ENCODE results near the gene MEI1.
A peak's percentile ranks its signal among the peaks of the same experiment; 100 is the strongest.
"Not testable (repeated sequence)": the region's sequence is repeated elsewhere in the genome, so short reads cannot be mapped to it uniquely, and the experiment has no call there.

MEI1 gene, protein sequence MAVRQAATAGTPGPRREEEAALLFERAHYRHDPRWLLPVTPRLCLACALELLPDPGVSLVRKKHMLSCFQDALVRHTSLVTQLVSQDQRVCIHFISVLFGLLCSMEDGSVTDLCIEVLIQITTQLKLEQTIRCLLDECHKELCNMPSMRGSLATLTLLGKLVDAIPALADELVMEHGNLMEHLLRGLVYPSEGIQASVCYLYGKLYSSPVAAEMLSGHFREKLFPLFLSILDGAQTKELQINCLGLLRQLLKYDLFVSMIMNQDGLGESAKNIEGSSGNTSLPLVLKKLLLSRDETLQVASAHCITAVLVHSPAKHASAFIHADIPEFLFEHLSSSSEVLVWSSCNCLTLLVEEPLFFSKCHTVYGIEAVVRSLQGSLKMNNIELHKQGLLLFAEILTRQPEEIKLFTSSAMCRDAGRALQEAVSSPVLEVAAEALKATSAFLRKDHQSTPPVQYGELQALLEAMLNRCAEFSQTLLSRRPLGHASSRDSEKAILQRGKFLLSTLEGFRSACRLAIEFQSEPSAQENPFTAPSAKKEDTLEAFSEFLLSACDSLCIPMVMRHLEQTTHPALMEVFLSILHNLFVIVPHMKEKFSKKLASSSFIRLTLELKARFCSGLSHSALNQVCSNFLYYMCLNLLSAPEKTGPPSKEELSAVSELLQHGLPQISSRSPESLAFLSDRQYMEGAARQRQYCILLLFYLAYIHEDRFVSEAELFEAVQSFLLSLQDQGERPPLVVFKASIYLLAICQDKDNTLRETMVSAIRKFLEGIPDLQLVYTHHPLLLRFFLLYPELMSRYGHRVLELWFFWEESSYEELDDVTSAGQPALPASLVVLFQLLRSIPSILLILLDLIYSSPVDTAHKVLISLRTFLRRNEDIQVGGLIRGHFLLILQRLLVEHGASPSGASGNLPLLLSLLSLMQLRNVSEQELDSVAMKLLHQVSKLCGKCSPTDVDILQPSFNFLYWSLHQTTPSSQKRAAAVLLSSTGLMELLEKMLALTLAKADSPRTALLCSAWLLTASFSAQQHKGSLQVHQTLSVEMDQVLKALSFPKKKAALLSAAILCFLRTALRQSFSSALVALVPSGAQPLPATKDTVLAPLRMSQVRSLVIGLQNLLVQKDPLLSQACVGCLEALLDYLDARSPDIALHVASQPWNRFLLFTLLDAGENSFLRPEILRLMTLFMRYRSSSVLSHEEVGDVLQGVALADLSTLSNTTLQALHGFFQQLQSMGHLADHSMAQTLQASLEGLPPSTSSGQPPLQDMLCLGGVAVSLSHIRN

DNA sequence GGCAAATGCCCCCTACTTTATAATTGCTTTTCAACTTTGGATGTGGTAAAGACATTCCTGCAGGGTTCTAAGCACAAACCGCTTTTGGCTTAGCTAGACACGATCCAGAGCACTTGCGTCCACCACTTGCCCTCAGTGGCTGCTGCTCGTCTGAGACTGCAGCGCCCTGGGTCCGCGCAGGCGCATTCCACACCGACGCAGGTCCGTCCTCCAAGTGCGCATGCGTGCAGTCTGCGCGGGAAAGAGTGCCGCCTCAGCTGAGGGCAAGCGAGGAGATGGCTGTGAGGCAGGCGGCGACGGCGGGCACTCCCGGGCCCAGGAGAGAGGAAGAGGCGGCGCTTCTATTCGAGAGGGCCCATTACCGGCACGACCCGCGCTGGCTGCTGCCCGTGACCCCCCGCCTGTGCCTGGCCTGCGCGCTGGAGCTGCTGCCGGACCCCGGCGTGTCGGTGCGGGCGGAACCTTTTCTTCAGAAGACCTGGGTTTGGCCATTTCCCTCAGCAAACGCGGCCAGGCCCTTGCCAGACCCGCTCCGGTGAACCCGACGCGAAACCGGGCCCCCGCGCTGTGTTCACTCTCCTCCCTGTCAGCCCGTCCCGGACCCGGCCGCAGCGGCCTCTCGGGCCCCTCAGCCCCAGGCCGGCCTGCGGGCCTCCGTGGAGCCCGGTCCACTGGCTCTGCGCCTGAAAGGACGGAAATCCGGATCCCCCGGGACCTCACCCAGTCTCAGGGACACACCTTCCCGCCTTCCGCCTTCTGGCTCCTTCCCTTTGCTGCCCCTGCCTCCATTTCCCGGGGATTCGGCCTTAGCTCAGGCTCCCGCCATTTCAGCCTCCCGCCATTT lies at the start of gene MEI1:
TSS of gene MEI1 (plus strand) at position 240 of the 844 bp plus-strand sequence. CDS start at position 276, 36 bp downstream.
- Mint-ChIP-seq H3K36me3 (no peaks in the 10 kb centered on the region), H3K27ac (peak within 1 kb of the TSS; percentile 40), H3K9me3 (no peaks in the 10 kb centered on the region), H3K27me3 (peaks cover 23% of the 10 kb centered on the region), H3K4me1 (peaks cover 11% of the 10 kb centered on the region), H3K4me3 (peak within 1 kb of the TSS; percentile 45)
- peak; percentile 91 for DNase-seq
- CTCF ChIA-PET: interaction anchor here (0.9 to 3.9 kb wide), 6 partner anchors 11 to 243 kb away, joined by 3 to 45 read pairs (median 18); partner anchors contain the start of genes CCDC134 and SNU13

DNA sequence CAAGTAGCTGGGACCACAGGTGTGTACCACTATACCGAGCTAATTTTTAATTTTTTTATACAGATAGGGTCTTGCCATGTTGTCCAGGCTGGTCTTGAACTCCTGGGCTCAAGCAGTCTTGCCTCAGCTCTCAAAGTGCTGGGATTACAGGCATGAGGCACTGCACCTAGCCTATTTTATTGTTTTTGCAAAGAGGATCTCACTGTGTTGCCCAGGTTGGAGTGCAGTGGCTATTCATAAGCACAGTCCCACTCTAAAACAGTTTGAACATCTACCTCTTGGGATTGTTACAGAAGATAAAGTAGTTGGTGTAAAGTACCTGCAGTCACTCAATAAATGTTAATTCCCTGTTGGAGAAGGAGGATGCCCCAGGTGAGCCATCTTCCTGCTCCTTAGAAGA lies 49.1 kb upstream of the MEI1 start:
- Mint-ChIP-seq H3K9me3 (no peaks in the 10 kb centered on the region), H3K27ac (no peak overlapping the region), H3K4me3 (no peak overlapping the region), H3K36me3 (peaks cover 46% of the 10 kb centered on the region), H3K27me3 (no peaks in the 10 kb centered on the region), H3K4me1 (peaks cover 9% of the 10 kb centered on the region)
- CTCF ChIA-PET: interaction anchor here (1.0 kb wide), 1 partner anchor 16 kb away, joined by 3 read pairs; no protein-coding TSS in a partner anchor
- no peak for DNase-seq

DNA sequence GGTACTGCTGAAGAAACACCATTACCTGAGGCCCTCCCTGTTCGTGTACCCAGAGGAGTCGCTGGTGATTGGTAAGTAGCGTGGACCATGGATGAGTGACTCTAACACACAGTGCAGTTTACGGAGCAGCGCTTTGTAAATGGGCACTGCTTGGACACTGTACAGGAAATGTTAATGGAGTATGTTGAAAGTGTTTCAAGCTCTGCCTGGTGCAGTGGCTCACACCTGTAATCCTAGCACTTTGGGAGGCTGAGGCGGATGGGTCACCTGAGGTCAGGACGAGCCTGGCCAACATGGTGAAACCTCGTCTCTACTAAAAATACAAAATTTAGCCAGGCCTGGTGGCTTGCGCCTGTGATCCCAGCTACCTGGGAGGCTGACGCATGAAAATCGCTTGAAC lies 48.5 kb upstream of the MEI1 start:
- no peaks in the 10 kb centered on the region for H3K9me3 Mint-ChIP-seq
- H3K27ac Mint-ChIP-seq: no peak overlapping the region
- peaks cover 49% of the 10 kb centered on the region for H3K36me3 Mint-ChIP-seq

DNA sequence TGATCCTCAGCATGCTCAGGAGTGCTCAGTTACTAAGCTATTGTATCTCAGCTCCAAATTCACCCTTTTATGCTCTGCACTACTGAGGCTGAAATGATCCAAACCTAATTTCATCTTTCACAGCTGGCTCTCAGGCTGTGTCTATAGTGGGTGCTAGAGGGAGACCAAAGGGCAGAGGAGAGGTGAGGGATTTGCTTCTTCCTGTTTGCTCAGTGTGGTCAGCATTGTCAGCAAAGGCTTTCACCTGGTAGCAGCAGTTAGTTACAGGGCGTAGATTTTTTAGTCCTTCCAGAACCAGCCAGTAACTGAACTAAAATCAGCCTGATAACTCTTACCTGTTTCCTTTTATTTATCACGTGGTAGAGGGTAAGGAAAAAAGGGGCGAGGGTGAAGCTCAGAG lies 45.0 kb upstream of the MEI1 start:
- H3K4me1 Mint-ChIP-seq: peaks cover 3% of the 10 kb centered on the region
- H3K9me3 Mint-ChIP-seq: no peaks in the 10 kb centered on the region
- no peaks in the 10 kb centered on the region for H3K27me3 Mint-ChIP-seq
- H3K36me3 Mint-ChIP-seq: peaks cover 48% of the 10 kb centered on the region
- CTCF ChIA-PET: interaction anchor here (0.6 to 1.6 kb wide), 2 partner anchors 12 to 824 kb away, joined by 3 to 7 read pairs; no protein-coding TSS in a partner anchor
- H3K27ac Mint-ChIP-seq: no peak overlapping the region
- no peak for DNase-seq
- no peak overlapping the region for H3K4me3 Mint-ChIP-seq

More for the DNA sequence above, 48.5 kb upstream of the MEI1 start:
- peaks cover 9% of the 10 kb centered on the region for H3K4me1 Mint-ChIP-seq
- no peak overlapping the region for H3K4me3 Mint-ChIP-seq
- no peak for DNase-seq
- CTCF ChIA-PET: interaction anchor here (1.0 to 1.1 kb wide), 2 partner anchors 15 to 16 kb away, joined by 3 to 4 read pairs; no protein-coding TSS in a partner anchor
- no peaks in the 10 kb centered on the region for H3K27me3 Mint-ChIP-seq

DNA sequence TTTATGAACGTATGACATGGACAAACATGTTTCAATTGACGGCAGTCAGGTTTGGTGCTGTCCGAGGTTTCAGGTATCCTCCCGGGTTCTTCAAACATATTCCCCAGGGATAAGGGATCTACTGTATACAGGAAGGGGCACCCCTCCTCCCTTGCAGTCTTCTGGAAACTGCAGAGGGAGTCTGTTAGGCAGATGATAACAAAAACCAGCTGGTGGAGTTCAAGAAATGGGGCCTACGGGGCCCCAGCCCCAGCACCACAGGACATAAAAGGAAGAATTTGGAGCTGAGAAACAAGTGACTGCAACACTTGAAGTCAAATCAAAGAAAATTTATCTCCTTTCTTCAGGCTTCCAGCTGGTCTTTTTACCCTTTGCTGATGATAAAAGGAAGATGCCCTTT lies 42.7 kb upstream of the MEI1 start:
- no peak overlapping the region for H3K27ac Mint-ChIP-seq
- peaks cover 55% of the 10 kb centered on the region for H3K36me3 Mint-ChIP-seq
- H3K9me3 Mint-ChIP-seq: no peaks in the 10 kb centered on the region
- CTCF ChIA-PET: no interaction called here
- H3K4me1 Mint-ChIP-seq: peaks cover 3% of the 10 kb centered on the region
- H3K4me3 Mint-ChIP-seq: no peak overlapping the region
- no peak for DNase-seq
- no peaks in the 10 kb centered on the region for H3K27me3 Mint-ChIP-seq

DNA sequence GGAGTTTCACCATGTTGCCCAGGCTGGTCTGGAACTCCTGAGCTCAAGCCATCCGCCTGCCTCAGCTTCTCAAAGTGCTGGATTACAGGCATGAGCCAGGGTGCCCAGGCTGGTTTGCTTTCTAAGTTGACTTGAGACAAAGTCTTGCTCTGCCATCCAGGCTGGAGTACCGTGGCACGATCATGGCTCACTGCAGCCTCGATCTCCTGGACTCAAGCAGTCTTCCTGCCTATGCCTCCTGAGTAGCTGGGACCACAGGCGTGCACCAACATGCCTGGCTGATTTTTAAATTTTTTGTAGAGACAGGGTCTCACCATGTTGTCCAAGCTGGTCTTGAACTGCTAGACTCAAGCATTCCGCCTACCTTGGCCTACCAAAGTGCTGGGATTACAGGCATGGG lies 41.6 kb upstream of the MEI1 start:
- H3K9me3 Mint-ChIP-seq: no peaks in the 10 kb centered on the region
- no peak overlapping the region for H3K4me3 Mint-ChIP-seq
- H3K27ac Mint-ChIP-seq: no peak overlapping the region
- DNase-seq: no peak
- H3K4me1 Mint-ChIP-seq: peaks cover 3% of the 10 kb centered on the region
- no peaks in the 10 kb centered on the region for H3K27me3 Mint-ChIP-seq
- H3K36me3 Mint-ChIP-seq: peaks cover 52% of the 10 kb centered on the region
- CTCF ChIA-PET: interaction anchor here (1.7 kb wide), 1 partner anchor 9 kb away, joined by 7 read pairs; no protein-coding TSS in a partner anchor

DNA sequence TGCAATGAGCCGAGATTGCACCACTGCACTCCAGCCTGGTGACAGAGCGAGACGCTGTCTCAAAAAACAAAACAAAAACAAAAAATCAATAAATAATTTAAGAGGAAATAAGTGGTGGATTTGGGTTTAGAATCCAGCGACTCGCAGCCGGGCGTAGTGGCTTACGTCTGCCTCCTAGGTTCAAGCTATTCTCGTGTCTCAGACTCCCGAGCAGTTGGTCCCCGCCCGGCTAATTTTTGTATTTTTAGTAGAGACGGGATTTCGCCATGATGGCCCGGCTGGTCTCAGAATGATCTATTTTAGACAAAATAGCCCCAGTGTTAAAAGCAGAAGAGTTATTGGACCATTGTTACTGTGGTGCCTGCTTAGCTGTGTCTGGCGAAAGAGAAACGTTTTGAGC lies 40.4 kb upstream of the MEI1 start:
- DNase-seq: no peak
- no peaks in the 10 kb centered on the region for H3K27me3 Mint-ChIP-seq
- H3K36me3 Mint-ChIP-seq: peaks cover 54% of the 10 kb centered on the region
- H3K9me3 Mint-ChIP-seq: no peaks in the 10 kb centered on the region
- H3K27ac Mint-ChIP-seq: no peak overlapping the region
- peaks cover 3% of the 10 kb centered on the region for H3K4me1 Mint-ChIP-seq
- CTCF ChIA-PET: interaction anchor here (0.6 to 1.7 kb wide), 2 partner anchors 7 to 459 kb away, joined by 3 to 7 read pairs; no protein-coding TSS in a partner anchor
- H3K4me3 Mint-ChIP-seq: no peak overlapping the region

DNA sequence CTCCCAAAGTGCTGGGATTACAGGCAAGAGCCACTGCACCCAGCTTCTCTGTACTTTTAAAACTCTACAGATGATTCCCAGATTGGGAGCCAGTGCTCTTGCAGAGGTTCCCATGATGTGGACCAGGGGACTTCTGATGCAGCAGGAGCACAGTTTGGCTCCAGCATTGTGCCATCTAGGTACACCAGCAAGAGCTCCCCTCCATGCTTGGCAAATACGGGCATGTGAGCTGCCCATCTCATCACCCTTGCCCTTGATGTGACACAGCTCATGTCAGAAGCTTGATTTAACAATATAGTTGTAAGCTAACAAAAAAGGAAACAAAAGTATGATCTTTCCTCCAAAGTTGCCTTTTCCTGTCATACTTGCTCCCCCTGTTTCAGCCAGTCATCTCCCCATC lies 39.4 kb upstream of the MEI1 start:
- Mint-ChIP-seq H3K27me3 (no peaks in the 10 kb centered on the region), H3K36me3 (peaks cover 52% of the 10 kb centered on the region), H3K27ac (peak overlapping the region; percentile 9), H3K4me1 (no peaks in the 10 kb centered on the region), H3K9me3 (no peaks in the 10 kb centered on the region), H3K4me3 (no peak overlapping the region)
- DNase-seq: no peak
- CTCF ChIA-PET: no interaction called here

DNA sequence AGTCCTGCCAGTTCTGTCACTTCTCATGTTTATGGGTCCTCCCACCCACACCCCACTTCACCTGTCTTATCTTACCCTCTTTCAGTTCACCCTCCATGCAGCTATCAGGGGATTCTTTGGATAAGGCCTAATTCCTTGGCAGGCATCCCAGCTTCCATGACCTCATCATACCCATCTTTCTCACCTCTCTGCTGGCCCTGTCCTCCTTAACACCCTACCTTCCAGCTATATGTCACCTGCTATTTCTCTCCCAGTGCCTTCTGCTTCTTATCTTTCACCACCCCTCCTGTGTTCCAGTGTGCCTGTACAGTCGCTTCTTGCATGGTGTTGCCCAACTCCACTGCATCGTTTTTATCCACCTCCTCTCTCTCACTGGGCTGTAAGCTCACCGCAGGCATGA lies 38.9 kb upstream of the MEI1 start:
- Mint-ChIP-seq H3K27me3 (no peaks in the 10 kb centered on the region), H3K4me3 (no peak overlapping the region), H3K4me1 (no peaks in the 10 kb centered on the region), H3K27ac (peak overlapping the region; percentile 20), H3K36me3 (peaks cover 54% of the 10 kb centered on the region), H3K9me3 (no peaks in the 10 kb centered on the region)
- CTCF ChIA-PET: no interaction called here
- no peak for DNase-seq

DNA sequence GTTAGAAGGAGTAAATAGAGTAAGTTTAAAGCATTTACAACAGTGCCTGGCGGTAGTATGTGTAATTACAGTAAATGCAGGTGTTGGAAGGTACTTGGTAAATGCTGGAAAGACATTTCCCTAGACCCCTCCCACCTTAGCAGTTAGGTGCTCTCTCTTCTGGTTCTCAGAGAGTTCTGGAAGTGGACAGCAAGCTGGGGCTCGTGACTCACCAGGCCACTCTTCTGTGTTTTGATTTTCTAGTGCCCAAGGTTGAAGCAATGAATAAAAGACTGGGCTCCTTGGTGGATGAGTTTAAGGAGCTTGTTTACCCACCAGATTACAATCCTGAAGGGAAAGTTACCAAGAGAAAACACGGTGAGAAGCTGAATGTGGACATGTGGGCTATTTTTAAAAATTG lies 38.2 kb upstream of the MEI1 start:
- Mint-ChIP-seq H3K9me3 (no peaks in the 10 kb centered on the region), H3K4me1 (no peaks in the 10 kb centered on the region), H3K27ac (no peak overlapping the region), H3K36me3 (peaks cover 51% of the 10 kb centered on the region), H3K4me3 (no peak overlapping the region), H3K27me3 (no peaks in the 10 kb centered on the region)
- no peak for DNase-seq
- CTCF ChIA-PET: interaction anchor here (1.3 kb wide), 1 partner anchor 13 kb away, joined by 3 read pairs; no protein-coding TSS in a partner anchor

DNA sequence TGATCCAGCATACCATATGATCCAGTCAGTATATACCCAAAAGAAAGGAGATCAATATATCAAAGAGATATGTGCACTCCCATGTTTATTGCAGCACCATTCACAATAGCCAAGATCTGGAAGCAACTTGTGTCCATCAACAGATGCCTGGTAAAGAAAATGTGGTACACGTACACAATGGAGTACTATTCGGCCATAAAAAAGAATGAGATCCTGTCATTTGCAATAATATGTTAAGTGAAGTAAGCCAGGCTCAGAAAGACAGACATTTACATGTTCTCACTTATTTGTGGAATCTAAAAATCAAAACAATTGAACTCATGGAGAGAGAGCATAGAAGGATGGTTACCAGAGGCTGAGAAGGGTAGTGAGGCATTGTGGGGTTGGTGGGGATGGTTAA lies 37.6 kb upstream of the MEI1 start:
- no peak overlapping the region for H3K4me3 Mint-ChIP-seq
- H3K4me1 Mint-ChIP-seq: peaks cover 3% of the 10 kb centered on the region
- H3K9me3 Mint-ChIP-seq: no peaks in the 10 kb centered on the region
- H3K27me3 Mint-ChIP-seq: no peaks in the 10 kb centered on the region
- CTCF ChIA-PET: interaction anchor here (1.3 kb wide), 1 partner anchor 12 kb away, joined by 3 read pairs; no protein-coding TSS in a partner anchor
- DNase-seq: no peak
- peaks cover 48% of the 10 kb centered on the region for H3K36me3 Mint-ChIP-seq
- H3K27ac Mint-ChIP-seq: no peak overlapping the region

DNA sequence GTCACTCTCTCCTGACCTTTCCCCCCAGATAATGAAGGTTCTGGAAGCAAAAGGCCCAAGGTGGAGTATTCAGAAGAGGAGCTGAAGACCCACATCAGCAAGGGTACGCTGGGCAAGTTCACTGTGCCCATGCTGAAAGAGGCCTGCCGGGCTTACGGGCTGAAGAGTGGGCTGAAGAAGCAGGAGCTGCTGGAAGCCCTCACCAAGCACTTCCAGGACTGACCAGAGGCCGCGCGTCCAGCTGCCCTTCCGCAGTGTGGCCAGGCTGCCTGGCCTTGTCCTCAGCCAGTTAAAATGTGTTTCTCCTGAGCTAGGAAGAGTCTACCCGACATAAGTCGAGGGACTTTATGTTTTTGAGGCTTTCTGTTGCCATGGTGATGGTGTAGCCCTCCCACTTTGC lies 35.7 kb upstream of the MEI1 start:
- peaks cover 12% of the 10 kb centered on the region for H3K4me1 Mint-ChIP-seq
- not testable (repeated sequence) for DNase-seq, H3K4me3 Mint-ChIP-seq, H3K27ac Mint-ChIP-seq, H3K27me3 Mint-ChIP-seq, H3K9me3 Mint-ChIP-seq
- peaks cover 41% of the 10 kb centered on the region for H3K36me3 Mint-ChIP-seq
- CTCF ChIA-PET: interaction anchor here (0.8 kb wide), 1 partner anchor 194 kb away, joined by 3 read pairs; no protein-coding TSS in a partner anchor

DNA sequence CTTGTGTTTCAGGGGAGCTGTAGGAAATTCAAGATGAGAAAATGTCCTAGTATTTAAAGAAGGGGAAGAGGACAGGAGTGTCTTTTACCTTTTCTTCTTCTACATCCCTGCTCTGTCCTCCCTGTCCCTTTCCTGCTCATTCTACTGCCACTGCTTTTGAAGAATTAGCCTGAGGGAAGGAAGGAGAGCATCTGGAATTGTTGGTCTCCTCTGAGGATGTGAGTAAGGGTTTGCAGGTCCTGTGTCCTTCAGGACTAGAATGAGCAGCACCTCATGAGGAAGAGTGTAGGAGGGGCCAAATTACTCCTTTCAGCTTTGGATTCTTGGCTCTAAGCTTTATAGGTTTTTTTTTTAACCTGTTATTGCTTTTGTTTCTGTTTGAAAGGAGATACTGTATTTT lies 34.8 kb upstream of the MEI1 start:
- Mint-ChIP-seq H3K4me3 (no peak overlapping the region), H3K4me1 (peaks cover 12% of the 10 kb centered on the region), H3K27me3 (no peaks in the 10 kb centered on the region), H3K27ac (no peak overlapping the region), H3K9me3 (no peaks in the 10 kb centered on the region), H3K36me3 (peaks cover 41% of the 10 kb centered on the region)
- DNase-seq: no peak
- CTCF ChIA-PET: interaction anchor here (0.8 to 1.0 kb wide), 2 partner anchors 136 to 193 kb away, joined by 3 read pairs; partner anchors contain the start of gene CCDC134

Data from activated naive CD4-positive, alpha-beta T cell treated with anti-CD3 and anti-CD28 coated beads, Interleukin-2, amount 10 ng/mL, durations not matched to agents 7 days and 5 days (primary cell).